ENCODE measurements around the gene LAIR2.

DNA sequence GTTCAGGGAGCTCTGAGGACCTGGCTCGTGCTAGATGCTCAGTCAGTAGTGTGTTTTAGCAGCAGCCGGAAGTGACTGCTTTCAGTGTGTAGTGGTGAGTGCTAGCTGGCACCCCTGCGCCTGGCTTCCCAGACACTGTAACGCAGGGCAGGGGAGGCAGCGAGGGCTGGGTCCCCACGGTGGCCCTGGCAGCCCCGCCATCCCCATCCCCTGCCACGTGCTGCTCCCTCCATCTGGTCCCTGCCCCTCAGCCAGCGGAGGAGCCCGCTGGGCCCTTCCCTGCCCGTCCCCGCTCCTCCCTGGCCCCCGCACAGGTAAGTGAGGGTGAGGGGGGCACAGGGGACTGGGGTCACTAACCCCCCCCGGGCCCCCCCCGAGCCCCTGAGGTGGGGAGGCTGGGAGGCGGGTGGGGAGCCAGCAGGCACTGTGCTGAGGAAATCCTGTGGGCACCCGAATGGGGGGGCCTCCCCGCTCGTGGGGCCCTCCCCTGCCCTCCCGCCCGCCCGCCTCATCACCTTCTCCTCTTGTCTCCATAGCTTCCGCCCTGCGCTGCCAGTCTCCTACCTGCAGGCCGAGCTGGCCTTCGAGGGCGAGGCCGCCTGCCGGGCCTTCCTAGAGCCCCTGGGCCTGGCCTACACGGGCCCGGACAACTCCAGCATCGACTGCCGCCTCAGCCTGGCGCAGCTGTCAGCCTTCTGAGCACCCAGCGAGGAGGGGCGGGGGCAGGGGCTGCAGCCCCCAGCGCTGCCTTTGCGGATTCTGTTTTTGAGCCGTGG lies 42.2 kb upstream of the LAIR2 start:
- TF ChIP-seq CTCF (IDR thresholded peaks at IDR 0.05) (no peak), POLR2A (IDR thresholded peaks at IDR 0.05) (no peak)
